ENCODE measurements around the gene SLC4A9. TPM values are rescaled to one million over a fixed set of nuclear protein-coding genes. Genes with fewer than 3 reads are reported as not detected.
A peak's percentile ranks its signal among the peaks of the same experiment; 100 is the strongest.
"Not testable (repeated sequence)": the region's sequence is repeated elsewhere in the genome, so short reads cannot be mapped to it uniquely, and the experiment has no call there.

The SLC4A9 gene
- total RNA-seq, 1 donor from 2014 or later: not detected

DNA sequence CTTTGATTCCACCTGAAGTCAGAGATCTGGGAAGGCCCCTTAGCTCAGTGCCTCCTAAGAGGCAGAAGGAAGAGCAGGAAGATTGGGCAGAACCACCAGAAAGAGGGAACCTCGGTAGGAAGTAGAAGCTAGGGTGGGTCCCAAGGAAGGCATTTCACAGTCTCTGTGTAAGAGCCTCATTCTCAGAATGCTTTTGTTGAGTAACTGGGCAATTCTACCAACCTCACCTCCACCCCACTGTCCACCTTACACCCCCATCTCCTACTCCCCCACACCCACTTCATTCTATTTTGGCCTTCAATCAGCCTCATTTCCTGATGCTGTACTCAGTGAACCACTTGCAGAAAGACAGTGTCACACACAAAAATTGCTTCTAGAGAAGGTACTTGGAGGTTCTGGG is 17.1 kb upstream of the SLC4A9 start:
- no peak overlapping the region for H3K4me3 Mint-ChIP-seq (ENCODE audit: unreplicated experiment)
- no peaks in the 10 kb centered on the region for H3K36me3 Mint-ChIP-seq (ENCODE audit: low read depth)
- peaks cover 30% of the 10 kb centered on the region for H3K4me1 Mint-ChIP-seq (ENCODE audit: low read depth)
- DNase-seq (ENCODE audit: low spot score): no peak
- no peaks in the 10 kb centered on the region for H3K27me3 Mint-ChIP-seq (ENCODE audit: low read depth)
- TF ChIP-seq CTCF (IDR thresholded peaks at IDR 0.05): no peak
- H3K9me3 Mint-ChIP-seq (ENCODE audit: low read depth): no peaks in the 10 kb centered on the region
- no peak overlapping the region for H3K27ac Mint-ChIP-seq (ENCODE audit: unreplicated experiment)

- H3K9me3 Mint-ChIP-seq (ENCODE audit: low read depth); H3K27me3 Mint-ChIP-seq (ENCODE audit: low read depth); H3K36me3 Mint-ChIP-seq (ENCODE audit: low read depth); H3K27ac Mint-ChIP-seq (ENCODE audit: unreplicated experiment); H3K4me3 Mint-ChIP-seq (ENCODE audit: unreplicated experiment): not testable (repeated sequence)
- H3K4me1 Mint-ChIP-seq (ENCODE audit: low read depth): peaks cover 23% of the 10 kb centered on the region
- DNase-seq (ENCODE audit: low spot score): peak; percentile 6
These were observed 16.1 kb upstream of the SLC4A9 start for GRCh38 chr5:140343849-140344248.

GRCh38 chr5:140344683-140345423 is 15.1 kb upstream of the SLC4A9 start:
- Mint-ChIP-seq H3K9me3 (ENCODE audit: low read depth) (no peaks in the 10 kb centered on the region), H3K4me3 (ENCODE audit: unreplicated experiment) (peak overlapping the region; percentile 82), H3K4me1 (ENCODE audit: low read depth) (peaks cover 22% of the 10 kb centered on the region), H3K27me3 (ENCODE audit: low read depth) (peaks cover 3% of the 10 kb centered on the region), H3K36me3 (ENCODE audit: low read depth) (no peaks in the 10 kb centered on the region), H3K27ac (ENCODE audit: unreplicated experiment) (no peak overlapping the region)
- peak; percentile 29 for DNase-seq (ENCODE audit: low spot score)
- no peak for TF ChIP-seq CTCF (IDR thresholded peaks at IDR 0.05)

DNA sequence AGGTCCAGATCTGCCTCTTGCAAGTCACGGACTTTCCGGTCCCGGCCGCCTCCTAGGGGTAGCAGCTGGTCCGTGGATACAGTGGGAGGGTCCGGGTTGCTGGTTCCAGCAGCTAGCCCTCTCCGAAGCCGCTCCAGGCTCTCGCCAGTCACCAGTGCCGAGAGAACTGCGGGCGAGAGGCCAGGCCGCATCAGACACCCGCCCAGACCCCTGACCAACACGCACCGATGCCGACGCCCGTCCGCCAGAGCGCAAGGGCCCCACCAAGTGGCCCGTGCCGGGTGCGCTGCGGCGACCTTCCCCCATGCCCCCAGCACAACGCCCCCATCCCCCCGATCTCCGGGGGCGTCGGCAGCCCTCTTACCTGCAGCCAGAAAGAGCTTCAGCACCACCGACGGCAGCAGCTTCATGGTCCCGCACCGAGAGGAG is 14.1 kb upstream of the SLC4A9 start:
- Mint-ChIP-seq H3K4me1 (ENCODE audit: low read depth) (peaks cover 22% of the 10 kb centered on the region), H3K36me3 (ENCODE audit: low read depth) (no peaks in the 10 kb centered on the region), H3K4me3 (ENCODE audit: unreplicated experiment) (peak overlapping the region; percentile 82), H3K9me3 (ENCODE audit: low read depth) (no peaks in the 10 kb centered on the region), H3K27ac (ENCODE audit: unreplicated experiment) (peak overlapping the region; percentile 54), H3K27me3 (ENCODE audit: low read depth) (peaks cover 3% of the 10 kb centered on the region)
- peak; percentile 89 for DNase-seq (ENCODE audit: low spot score)
- TF ChIP-seq CTCF (IDR thresholded peaks at IDR 0.05): peak; percentile 71

DNA sequence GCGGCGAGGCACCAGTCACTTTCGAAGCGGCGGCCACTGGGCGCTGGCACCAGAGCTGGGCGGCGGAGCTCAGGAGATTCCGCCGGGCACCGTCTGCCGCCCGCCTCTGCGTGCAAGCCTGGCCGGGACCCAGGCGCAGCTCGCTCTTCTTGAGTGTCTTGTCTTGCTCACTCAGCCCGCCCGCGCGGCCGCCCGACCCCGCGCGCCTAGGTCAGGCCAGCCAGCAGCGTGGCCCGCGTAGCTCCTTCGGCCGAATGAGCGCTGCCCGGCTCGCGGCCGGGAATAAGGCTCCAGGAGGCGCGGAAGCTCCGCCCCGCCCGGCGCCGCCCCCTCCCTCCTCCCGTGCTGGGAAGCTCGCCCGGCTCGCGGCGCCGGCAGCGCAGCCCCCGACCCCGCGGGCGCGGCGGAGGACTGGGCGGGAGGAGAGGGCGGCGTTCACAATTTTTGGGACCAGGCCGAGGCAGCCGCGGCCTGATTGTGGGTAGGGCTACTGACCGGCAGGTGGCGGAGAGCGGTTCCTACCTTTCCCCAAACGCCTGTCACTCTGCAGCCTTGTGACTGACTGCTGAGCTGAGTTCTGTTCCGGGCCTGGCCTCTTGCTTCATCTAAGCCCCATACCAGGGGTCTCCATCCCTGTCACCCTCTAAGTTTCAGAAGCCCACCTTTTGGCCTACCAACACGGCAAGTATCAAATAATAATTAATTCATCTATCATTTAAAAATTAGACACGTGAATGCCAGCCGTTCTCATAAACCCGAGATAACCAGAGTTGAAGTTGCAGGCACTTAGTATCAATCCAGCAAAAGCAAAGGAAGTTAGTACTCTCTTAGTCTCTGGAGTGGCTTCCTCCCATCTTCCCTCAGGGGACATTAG is 13.4 kb upstream of the SLC4A9 start, which contains the start of gene HBEGF:
Gene HBEGF (minus strand): TSS at position 256 of the 874 bp plus-strand sequence. CDS start 275 bp downstream, outside the sequence.
- Mint-ChIP-seq H3K27ac (ENCODE audit: unreplicated experiment) (peak within 1 kb of the TSS; percentile 54), H3K9me3 (ENCODE audit: low read depth) (no peaks in the 10 kb centered on the region), H3K4me1 (ENCODE audit: low read depth) (peaks cover 24% of the 10 kb centered on the region), H3K27me3 (ENCODE audit: low read depth) (peaks cover 3% of the 10 kb centered on the region), H3K4me3 (ENCODE audit: unreplicated experiment) (peak within 1 kb of the TSS; percentile 82), H3K36me3 (ENCODE audit: low read depth) (no peaks in the 10 kb centered on the region)
- peak; percentile 67 for TF ChIP-seq CTCF (IDR thresholded peaks at IDR 0.05)
- DNase-seq (ENCODE audit: low spot score): peak; percentile 44

Measured in chondrocyte (in vitro differentiated cells).